K562 (cell line): Measurements from ENCODE around the gene DNAJB11. TPM values are rescaled to one million over a fixed set of nuclear protein-coding genes. Genes with fewer than 3 reads are reported as not detected.

ENCODE experiments used
- ATF3 ChIP-seq, 2 experiments: fragments of 450-650 bp in 1 of 2; sonication (generic) in 1 of 2; formaldehyde crosslinking in 1 of 2; IDR thresholded peaks in 1 of 2; conservative IDR thresholded peaks in 1 of 2; 2 replicates each; pipeline versions ENCODE4 v1.6.1 to v1.8.1; 2016 to 2023; ENCODE audit warnings: mild to moderate bottlenecking in 2 of 2, moderate library complexity in 2 of 2, inconsistent platforms in 1 of 2, missing genetic modification reagents in 1 of 2
- ETV6 ChIP-seq, 3 experiments: fragments of 150-350 bp in 1 of 3; sonication (generic) in 1 of 3; formaldehyde crosslinking in 1 of 3; IDR thresholded peaks; 2 replicates each; pipeline versions ENCODE4 v1.6.1 to v1.8.0; 2014 to 2022; ENCODE audit warnings: borderline replicate concordance in 2 of 3, low read depth in 2 of 3, antibody characterized with exemption in 1 of 3, low read length in 1 of 3, mild to moderate bottlenecking in 1 of 3, missing genetic modification reagents in 1 of 3
- HMG20B ChIP-seq: fragments of 250-450 bp; sonication (Bioruptor Pico); IDR thresholded peaks from 2 replicates; pipeline ENCODE4 v1.5.0; 2021; ENCODE audit warnings: mild to moderate bottlenecking
- KAT7 ChIP-seq: sonication (generic); formaldehyde crosslinking; IDR thresholded peaks from 2 replicates; pipeline ENCODE4 v1.8.0; 2022; ENCODE audit warnings: missing genetic modification reagents, mild to moderate bottlenecking, borderline replicate concordance
- MCM2 ChIP-seq: fragments of 450-650 bp; IDR thresholded peaks from 2 replicates; pipeline ENCODE4 v1.6.1; 2017; ENCODE audit warnings: low read depth, mild to moderate bottlenecking
- MCM7 ChIP-seq, 2 experiments: fragments of 450-650 bp; IDR thresholded peaks; 2 replicates each; pipeline ENCODE4 v1.6.1; 2016 to 2018
- MEF2D ChIP-seq: conservative IDR thresholded peaks from 2 replicates; pipeline ENCODE4 v1.6.1; 2016; ENCODE audit warnings: low read depth, missing genetic modification characterization, missing compliant biosample characterization
- NR4A1 ChIP-seq, 2 experiments: fragments of 250-450 bp in 1 of 2; fragments of 450-650 bp in 1 of 2; sonication (Bioruptor Pico) in 1 of 2; IDR thresholded peaks; 2 replicates each; pipeline versions ENCODE4 v1.4.0 to v1.6.1; 2016 to 2020; ENCODE audit warnings: mild to moderate bottlenecking in 2 of 2, missing compliant biosample characterization in 1 of 2, missing genetic modification characterization in 1 of 2, moderate library complexity in 1 of 2
- RBM34 ChIP-seq: fragments of 200-400 bp; formaldehyde crosslinking; IDR thresholded peaks from 2 replicates; pipeline ENCODE4 v1.6.1; 2018; ENCODE audit warnings: low read length, borderline replicate concordance; ENCODE audit not compliant: insufficient read depth
- SAP30 ChIP-seq: fragments of 200-600 bp; sonication (generic); IDR thresholded peaks from 2 replicates; pipeline ENCODE4 v1.6.1; 2012; ENCODE audit warnings: borderline replicate concordance, low read depth, mild to moderate bottlenecking, moderate library complexity, low read length, control low read depth, inconsistent platforms; ENCODE audit not compliant: insufficient read depth, poor library complexity, severe bottlenecking
- TBP ChIP-seq: optimal IDR thresholded peaks from 2 replicates; pipeline ENCODE3; 2011; ENCODE audit warnings: low read depth, low read length, improper control_type of control experiment
- TCF7 ChIP-seq: sonication (generic); IDR thresholded peaks from 2 replicates; pipeline ENCODE4 v1.6.1; 2016; ENCODE audit warnings: antibody characterized with exemption, borderline replicate concordance
- TFE3 ChIP-seq: fragments of 450-650 bp; formaldehyde crosslinking; IDR thresholded peaks from 2 replicates; pipeline ENCODE4 v1.4.0; 2020; ENCODE audit warnings: mild to moderate bottlenecking, mixed read lengths
- XRCC4 ChIP-seq: IDR thresholded peaks from one replicate; pipeline ENCODE4 v1.6.1; 2011; ENCODE audit not compliant: insufficient read depth, insufficient read length; ENCODE audit errors: extremely low read depth
- ZC3H4 ChIP-seq: sonication (generic); formaldehyde crosslinking; IDR thresholded peaks from 2 replicates; pipeline ENCODE4 v1.9.0; 2021; ENCODE audit warnings: missing genetic modification reagents, borderline replicate concordance
- ZNF57 ChIP-seq: fragments of 450-650 bp; formaldehyde crosslinking; IDR thresholded peaks from 2 replicates; pipeline ENCODE4 v1.4.0; 2020; ENCODE audit warnings: mild to moderate bottlenecking, moderate library complexity
- polyA plus RNA-seq, 8 experiments: library from polyadenylated mRNA; depleted of rRNA in 4 of 8; stranded (reverse) in 5 of 8; unstranded in 3 of 8; fragments of >200 nt; fragmentation: Nextera tagmentation in 2 of 8; fragmentation: Illumina TruSeq in 1 of 8; extraction: Ambion mirVana in 2 of 8; extraction: Trizol in 1 of 8; gene quantifications; 2 replicates each; pipeline versions ENCODE4 v1.2.1 to v1.2.3, GENCODE V29; 2011 to 2014; ENCODE audit warnings: inconsistent platforms in 1 of 8, missing spikeins in 1 of 8
- total RNA-seq, 7 experiments: library from RNA; depleted of rRNA in 6 of 7; stranded (reverse); fragments of >200 nt in 6 of 7; fragmentation: Illumina TruSeq in 2 of 7; extraction: Trizol in 2 of 7; gene quantifications; 2 replicates each; pipeline versions ENCODE4 v1.2.1 to v1.2.3, GENCODE V29; 2011 to 2021; ENCODE audit warnings: low replicate concordance in 1 of 7
- TF ChIP-seq, protein P1 (sequence below): fragments of 250-450 bp; sonication (Bioruptor Pico); IDR thresholded peaks from 2 replicates; pipeline ENCODE4 v1.5.0; 2021; ENCODE audit warnings: mild to moderate bottlenecking, moderate library complexity
- TF ChIP-seq, protein P2 (sequence below): fragments of 450-650 bp; IDR thresholded peaks from 2 replicates; pipeline ENCODE4 v1.7.0; 2016; ENCODE audit warnings: borderline replicate concordance
- TF ChIP-seq, protein P3 (sequence below): fragments of 250-450 bp; sonication (Bioruptor Pico); IDR thresholded peaks from 2 replicates; pipeline ENCODE4 v1.8.0; 2022; ENCODE audit warnings: moderate library complexity, mild to moderate bottlenecking, inconsistent platforms

DNAJB11 gene
- total and polyA plus RNA-seq, 9 of the 15 experiments (the other 6 are each of a cell fraction or from before 2014, with no cell fraction given) = 14.8 to 74.7 (median 63.8) TPM

DNA sequence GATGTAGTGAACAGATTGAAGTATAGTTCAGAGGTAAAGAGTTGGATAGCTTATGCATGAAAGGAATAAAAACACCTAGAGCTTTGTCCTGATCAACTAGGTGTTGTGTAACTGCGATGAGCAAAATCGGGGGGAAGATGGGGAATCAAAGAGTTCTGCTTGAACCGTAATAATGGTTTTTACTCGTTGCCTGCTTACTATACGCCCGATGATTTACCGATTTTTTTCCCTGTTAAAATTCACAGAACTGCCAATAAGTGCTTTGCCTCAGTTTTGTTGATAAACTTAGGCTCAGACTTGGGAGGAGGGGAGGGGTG lies 783 bp upstream of the DNAJB11 start (continued):
- TF ChIP-seq ATF3 (IDR thresholded peaks at IDR 0.05) (no peak), ATF3 (CRISPR knock-in tag; conservative IDR thresholded peaks at IDR 0.05) (no peak), ZC3H4 (CRISPR knock-in tag) (peak; percentile 88; the same call in 1 of the 2 replicates), MCM2 (no peak), HMG20B (CRISPR knock-in tag) (no peak), ETV6 (IDR thresholded peaks at IDR 0.05; ENCODE audit: borderline replicate concordance in 1 of 2, low read depth in 2 of 2, low read length in 1 of 2) (no peak), ETV6 (CRISPR knock-in tag; IDR thresholded peaks at IDR 0.05; ENCODE audit: borderline replicate concordance) (no peak), NR4A1 (CRISPR knock-in tag; IDR thresholded peaks at IDR 0.05) (no peak), NR4A1 (tag; IDR thresholded peaks at IDR 0.05) (no peak), SAP30 (no peak), RBM34 (no peak), TBP (no peak), TFE3 (CRISPR knock-in tag) (no peak), KAT7 (no peak), MCM7 (IDR thresholded peaks at IDR 0.05) (no peak), ZNF57 (no peak), XRCC4 (no peak), TCF7 (no peak), MEF2D (tag) (no peak)
- TF ChIP-seq, protein P1, sequence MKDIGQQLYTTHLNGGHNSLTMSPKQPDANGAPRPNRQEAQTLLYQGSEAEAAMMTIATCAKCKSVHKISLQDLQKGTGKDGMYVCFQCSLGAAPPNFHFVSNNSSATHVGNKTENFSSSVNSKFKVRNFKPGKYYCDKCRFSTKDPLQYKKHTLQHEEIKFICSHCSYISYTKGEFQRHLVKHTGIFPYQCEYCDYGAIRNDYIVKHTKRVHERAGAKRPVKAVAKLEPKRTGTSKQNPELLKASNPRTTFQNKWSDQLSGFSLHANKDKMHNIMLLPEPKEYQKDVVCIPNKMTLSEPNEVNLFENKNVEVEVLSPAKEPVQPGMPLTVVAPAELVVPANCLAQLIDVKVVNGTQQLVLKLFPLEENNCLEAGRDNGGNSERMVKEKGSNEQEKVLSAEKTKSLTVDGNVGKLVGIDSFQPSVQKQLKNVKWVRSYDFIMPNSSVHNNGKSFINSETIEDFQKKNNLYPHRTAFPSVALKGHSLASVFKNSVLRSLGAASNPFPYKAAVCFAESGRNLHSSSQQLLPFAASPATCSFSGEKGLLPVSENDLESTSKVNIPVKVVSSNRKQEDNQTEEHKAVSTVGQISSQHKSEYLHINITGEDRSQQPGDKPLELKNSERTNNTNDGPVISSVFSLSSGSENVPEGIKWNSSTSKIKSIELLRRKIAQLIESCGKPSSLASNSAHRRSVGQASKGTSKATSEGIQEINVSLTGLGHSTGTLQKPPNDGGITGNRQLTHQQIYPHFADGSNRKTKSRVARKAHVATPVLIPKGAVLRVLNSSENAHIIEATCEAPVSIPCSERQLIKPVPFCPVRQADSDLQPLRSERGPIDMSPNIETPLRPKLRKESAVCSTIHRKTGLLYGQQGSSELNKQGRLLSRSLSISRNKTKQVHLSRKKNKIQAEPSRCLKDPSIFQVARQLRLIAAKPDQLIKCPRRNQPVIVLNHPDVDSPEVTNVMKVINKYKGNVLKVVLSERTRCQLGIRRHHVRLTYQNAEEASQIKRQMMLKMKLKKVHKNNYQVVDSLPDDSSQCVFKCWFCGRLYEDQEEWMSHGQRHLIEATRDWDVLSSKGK (CRISPR knock-in tag) = no peak
- TF ChIP-seq, protein P2, sequence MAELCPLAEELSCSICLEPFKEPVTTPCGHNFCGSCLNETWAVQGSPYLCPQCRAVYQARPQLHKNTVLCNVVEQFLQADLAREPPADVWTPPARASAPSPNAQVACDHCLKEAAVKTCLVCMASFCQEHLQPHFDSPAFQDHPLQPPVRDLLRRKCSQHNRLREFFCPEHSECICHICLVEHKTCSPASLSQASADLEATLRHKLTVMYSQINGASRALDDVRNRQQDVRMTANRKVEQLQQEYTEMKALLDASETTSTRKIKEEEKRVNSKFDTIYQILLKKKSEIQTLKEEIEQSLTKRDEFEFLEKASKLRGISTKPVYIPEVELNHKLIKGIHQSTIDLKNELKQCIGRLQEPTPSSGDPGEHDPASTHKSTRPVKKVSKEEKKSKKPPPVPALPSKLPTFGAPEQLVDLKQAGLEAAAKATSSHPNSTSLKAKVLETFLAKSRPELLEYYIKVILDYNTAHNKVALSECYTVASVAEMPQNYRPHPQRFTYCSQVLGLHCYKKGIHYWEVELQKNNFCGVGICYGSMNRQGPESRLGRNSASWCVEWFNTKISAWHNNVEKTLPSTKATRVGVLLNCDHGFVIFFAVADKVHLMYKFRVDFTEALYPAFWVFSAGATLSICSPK = 0 out of 2 replicates have a peak, but pooled peaks have one; percentile 16
- TF ChIP-seq, protein P3, sequence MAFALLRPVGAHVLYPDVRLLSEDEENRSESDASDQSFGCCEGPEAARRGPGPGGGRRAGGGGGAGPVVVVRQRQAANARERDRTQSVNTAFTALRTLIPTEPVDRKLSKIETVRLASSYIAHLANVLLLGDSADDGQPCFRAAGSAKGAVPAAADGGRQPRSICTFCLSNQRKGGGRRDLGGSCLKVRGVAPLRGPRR (CRISPR knock-in tag) = no peak
